Measurements from ENCODE around the gene RRAGC.

The RRAGC gene

DNA sequence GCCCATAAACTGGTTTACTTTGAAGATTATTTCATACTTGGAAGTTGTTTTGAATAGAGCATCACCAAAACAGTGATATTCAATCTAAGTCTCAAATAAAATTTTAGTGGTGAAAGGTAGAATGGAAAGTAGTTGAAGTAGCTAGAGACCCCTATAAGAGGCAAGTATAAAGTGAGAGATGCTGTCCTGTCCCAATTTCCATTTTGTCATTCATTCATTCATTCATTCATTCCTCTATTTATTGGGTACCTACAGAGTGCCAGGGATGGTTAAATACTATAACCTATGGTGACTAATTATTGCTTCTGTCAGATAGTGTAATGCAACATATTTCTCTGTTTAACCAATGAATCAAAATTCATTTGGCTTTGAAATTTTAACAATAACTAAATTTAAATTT, 32.7 kb downstream of the RRAGC start:
- no peak for TF ChIP-seq SIN3A (IDR thresholded peaks at IDR 0.05; ENCODE audit: borderline replicate concordance, insufficient read depth, low read length)

DNA sequence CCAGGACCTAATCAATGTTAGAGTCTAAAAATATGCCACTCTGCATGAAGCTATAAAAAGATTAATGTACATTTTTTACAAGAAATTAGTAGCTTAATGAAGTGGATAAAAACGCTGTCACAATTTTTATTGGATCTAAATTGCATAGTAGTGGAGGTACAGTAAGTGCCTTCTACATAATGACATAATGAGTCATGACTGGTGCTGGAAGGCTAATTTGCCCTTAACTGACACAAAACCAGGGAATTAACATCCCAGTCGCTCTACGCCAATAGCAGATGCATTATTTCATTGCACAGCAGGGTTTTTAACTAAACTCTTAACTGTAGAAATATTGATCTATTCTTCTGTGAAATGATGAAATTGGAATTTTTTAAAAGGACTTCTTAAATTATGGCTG, 33.3 kb downstream of the RRAGC start:
- TF ChIP-seq SIN3A (IDR thresholded peaks at IDR 0.05; ENCODE audit: borderline replicate concordance, insufficient read depth, low read length) (no peak), POLR2AphosphoS5 (IDR thresholded peaks at IDR 0.05; ENCODE audit: low read depth, low read length) (no peak), TAF1 (IDR thresholded peaks at IDR 0.05; ENCODE audit: borderline replicate concordance, insufficient read depth, low read length) (no peak), FOXP2 (optimal IDR thresholded peaks at IDR 0.05; ENCODE audit: borderline replicate concordance, extremely low read depth, extremely low read length, insufficient read depth) (no peak)
- TF ChIP-seq, protein P1, sequence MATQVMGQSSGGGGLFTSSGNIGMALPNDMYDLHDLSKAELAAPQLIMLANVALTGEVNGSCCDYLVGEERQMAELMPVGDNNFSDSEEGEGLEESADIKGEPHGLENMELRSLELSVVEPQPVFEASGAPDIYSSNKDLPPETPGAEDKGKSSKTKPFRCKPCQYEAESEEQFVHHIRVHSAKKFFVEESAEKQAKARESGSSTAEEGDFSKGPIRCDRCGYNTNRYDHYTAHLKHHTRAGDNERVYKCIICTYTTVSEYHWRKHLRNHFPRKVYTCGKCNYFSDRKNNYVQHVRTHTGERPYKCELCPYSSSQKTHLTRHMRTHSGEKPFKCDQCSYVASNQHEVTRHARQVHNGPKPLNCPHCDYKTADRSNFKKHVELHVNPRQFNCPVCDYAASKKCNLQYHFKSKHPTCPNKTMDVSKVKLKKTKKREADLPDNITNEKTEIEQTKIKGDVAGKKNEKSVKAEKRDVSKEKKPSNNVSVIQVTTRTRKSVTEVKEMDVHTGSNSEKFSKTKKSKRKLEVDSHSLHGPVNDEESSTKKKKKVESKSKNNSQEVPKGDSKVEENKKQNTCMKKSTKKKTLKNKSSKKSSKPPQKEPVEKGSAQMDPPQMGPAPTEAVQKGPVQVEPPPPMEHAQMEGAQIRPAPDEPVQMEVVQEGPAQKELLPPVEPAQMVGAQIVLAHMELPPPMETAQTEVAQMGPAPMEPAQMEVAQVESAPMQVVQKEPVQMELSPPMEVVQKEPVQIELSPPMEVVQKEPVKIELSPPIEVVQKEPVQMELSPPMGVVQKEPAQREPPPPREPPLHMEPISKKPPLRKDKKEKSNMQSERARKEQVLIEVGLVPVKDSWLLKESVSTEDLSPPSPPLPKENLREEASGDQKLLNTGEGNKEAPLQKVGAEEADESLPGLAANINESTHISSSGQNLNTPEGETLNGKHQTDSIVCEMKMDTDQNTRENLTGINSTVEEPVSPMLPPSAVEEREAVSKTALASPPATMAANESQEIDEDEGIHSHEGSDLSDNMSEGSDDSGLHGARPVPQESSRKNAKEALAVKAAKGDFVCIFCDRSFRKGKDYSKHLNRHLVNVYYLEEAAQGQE (IDR thresholded peaks at IDR 0.05; ENCODE audit: insufficient read depth in 1 of 2, low read depth in 2 of 2, low read length in 2 of 2), result no peak

DNA sequence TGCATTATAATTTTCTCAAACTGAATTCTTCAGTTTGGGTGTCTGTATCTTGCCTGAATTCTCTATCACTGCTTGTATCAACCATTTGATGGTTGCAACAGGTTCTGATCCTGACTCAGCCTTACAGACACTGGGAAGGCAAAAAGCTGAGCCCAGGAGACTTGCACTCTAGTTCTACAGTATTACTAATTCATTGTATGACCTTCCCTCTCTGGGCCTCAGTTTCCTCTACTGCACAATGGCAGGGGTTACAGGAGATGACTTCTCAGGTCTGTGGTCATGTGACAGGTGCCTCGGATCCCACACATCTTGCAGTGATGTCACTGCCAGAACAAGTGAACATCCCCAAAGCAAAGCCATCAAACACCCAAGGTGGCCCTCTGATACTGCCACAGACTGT, 38.7 kb downstream of the RRAGC start:
- TF ChIP-seq POLR2AphosphoS5 (IDR thresholded peaks at IDR 0.05; ENCODE audit: low read depth, low read length), result no peak
- TF ChIP-seq FOXP2 (optimal IDR thresholded peaks at IDR 0.05; ENCODE audit: borderline replicate concordance, extremely low read depth, extremely low read length, insufficient read depth), result no peak
- TF ChIP-seq, protein P1 (IDR thresholded peaks at IDR 0.05; ENCODE audit: insufficient read depth in 1 of 2, low read depth in 2 of 2, low read length in 2 of 2), result no peak
- no peak for TF ChIP-seq SIN3A (IDR thresholded peaks at IDR 0.05; ENCODE audit: borderline replicate concordance, insufficient read depth, low read length)
- TF ChIP-seq TAF1 (IDR thresholded peaks at IDR 0.05; ENCODE audit: borderline replicate concordance, insufficient read depth, low read length), result no peak

DNA sequence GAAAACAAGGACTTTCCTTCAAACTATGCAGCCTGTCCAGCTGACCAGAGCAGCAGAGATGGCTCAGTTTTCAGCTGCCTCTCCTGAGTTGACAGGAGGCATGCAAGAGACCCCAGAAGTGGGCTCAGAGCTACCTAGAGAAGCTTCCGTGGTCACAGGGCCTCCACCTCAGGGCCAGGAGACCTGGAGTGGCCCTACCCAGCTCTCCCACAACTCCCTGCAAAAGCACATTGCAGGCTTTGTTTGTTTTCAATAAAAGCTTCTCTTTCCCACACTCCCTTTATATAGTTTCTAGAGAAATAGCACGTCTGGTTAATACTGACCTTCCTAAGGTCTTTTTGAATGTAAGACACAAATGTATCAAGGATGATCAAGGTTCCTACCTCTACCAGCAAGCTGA, 40.1 kb downstream of the RRAGC start:
- no peak for TF ChIP-seq SIN3A (IDR thresholded peaks at IDR 0.05; ENCODE audit: borderline replicate concordance, insufficient read depth, low read length)
- no peak for TF ChIP-seq TAF1 (IDR thresholded peaks at IDR 0.05; ENCODE audit: borderline replicate concordance, insufficient read depth, low read length)
- no peak for TF ChIP-seq POLR2AphosphoS5 (IDR thresholded peaks at IDR 0.05; ENCODE audit: low read depth, low read length)
- TF ChIP-seq FOXP2 (optimal IDR thresholded peaks at IDR 0.05; ENCODE audit: borderline replicate concordance, extremely low read depth, extremely low read length, insufficient read depth), result no peak
- TF ChIP-seq, protein P1 (IDR thresholded peaks at IDR 0.05; ENCODE audit: insufficient read depth in 1 of 2, low read depth in 2 of 2, low read length in 2 of 2), result no peak

DNA sequence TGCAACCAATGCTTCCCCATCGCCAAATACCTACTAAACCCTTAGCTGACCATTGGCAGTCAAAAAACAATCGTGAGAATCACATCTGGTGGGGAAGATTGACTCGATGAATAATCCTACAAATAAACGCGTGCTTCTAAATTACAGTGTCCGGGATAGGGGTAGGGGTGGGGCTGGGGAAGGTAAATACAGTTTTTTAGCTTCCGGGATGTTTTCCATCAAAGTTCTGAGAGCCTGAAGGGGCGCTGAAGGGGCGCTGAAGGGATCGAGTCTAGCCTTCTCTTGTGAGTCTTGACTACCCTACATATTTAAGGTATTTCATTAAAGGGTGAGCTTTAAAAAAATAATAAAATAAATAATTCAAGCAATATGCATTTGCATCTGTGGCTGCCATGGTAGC, 40.5 kb downstream of the RRAGC start:
- TF ChIP-seq SIN3A (IDR thresholded peaks at IDR 0.05; ENCODE audit: borderline replicate concordance, insufficient read depth, low read length), result no peak
- no peak for TF ChIP-seq FOXP2 (optimal IDR thresholded peaks at IDR 0.05; ENCODE audit: borderline replicate concordance, extremely low read depth, extremely low read length, insufficient read depth)
- TF ChIP-seq, protein P1 (IDR thresholded peaks at IDR 0.05; ENCODE audit: insufficient read depth in 1 of 2, low read depth in 2 of 2, low read length in 2 of 2), result no peak
- TF ChIP-seq TAF1 (IDR thresholded peaks at IDR 0.05; ENCODE audit: borderline replicate concordance, insufficient read depth, low read length), result no peak
- no peak for TF ChIP-seq POLR2AphosphoS5 (IDR thresholded peaks at IDR 0.05; ENCODE audit: low read depth, low read length)

Measured in PFSK-1 (cell line).